ENCODE results near the gene CCL24. TPM values are rescaled to one million over a fixed set of nuclear protein-coding genes. Genes with fewer than 3 reads are reported as not detected.

CCL24 gene
- total and polyA plus RNA-seq, 2 experiments from 2014 or later, result not detected

Other genes with a start within 250 kb of the CCL24 start
- gene HIP1, start 74.9 kb downstream of the CCL24 start, total RNA-seq, result 32.3 and 34.6 TPM in 2 replicates
- 19.2 and 21.2 TPM in 2 replicates for gene HIP1, start 74.9 kb downstream of the CCL24 start, polyA plus RNA-seq
- not detected in 2 replicates for gene CCL26, start 41.6 kb downstream of the CCL24 start, total RNA-seq
- gene CCL26, start 41.6 kb downstream of the CCL24 start, polyA plus RNA-seq, result not detected in 2 replicates
- 83.6 and 115 TPM in 2 replicates for gene RHBDD2, start 65.2 kb upstream of the CCL24 start, total RNA-seq
- 190 and 223 TPM in 2 replicates for gene RHBDD2, start 65.2 kb upstream of the CCL24 start, polyA plus RNA-seq
- gene POR, start 101.3 kb upstream of the CCL24 start, total RNA-seq, result 95.6 and 97.9 TPM in 2 replicates
- gene POR, start 101.3 kb upstream of the CCL24 start, polyA plus RNA-seq, result 87.9 and 101 TPM in 2 replicates
- gene TMEM120A, start 180.8 kb upstream of the CCL24 start, total RNA-seq, result 20.0 and 24.6 TPM in 2 replicates
- gene TMEM120A, start 180.8 kb upstream of the CCL24 start, polyA plus RNA-seq, result 56.9 and 69.9 TPM in 2 replicates
- gene STYXL1, start 234.2 kb upstream of the CCL24 start, total RNA-seq, result 46.7 and 66.3 TPM in 2 replicates
- 87.8 and 92.0 TPM in 2 replicates for gene STYXL1, start 234.2 kb upstream of the CCL24 start, polyA plus RNA-seq
- gene MDH2, start 234.3 kb upstream of the CCL24 start, total RNA-seq, result 242 and 306 TPM in 2 replicates
- gene MDH2, start 234.3 kb upstream of the CCL24 start, polyA plus RNA-seq, result 632 and 705 TPM in 2 replicates

Measured in cardiac muscle cell (in vitro differentiated cells and primary cell).